ENCODE data around the gene PALB2. TPM values are rescaled to one million over a fixed set of nuclear protein-coding genes. Genes with fewer than 3 reads are reported as not detected.

PALB2 gene
- 31.2 and 35.7 TPM in 2 replicates for total RNA-seq

DNA sequence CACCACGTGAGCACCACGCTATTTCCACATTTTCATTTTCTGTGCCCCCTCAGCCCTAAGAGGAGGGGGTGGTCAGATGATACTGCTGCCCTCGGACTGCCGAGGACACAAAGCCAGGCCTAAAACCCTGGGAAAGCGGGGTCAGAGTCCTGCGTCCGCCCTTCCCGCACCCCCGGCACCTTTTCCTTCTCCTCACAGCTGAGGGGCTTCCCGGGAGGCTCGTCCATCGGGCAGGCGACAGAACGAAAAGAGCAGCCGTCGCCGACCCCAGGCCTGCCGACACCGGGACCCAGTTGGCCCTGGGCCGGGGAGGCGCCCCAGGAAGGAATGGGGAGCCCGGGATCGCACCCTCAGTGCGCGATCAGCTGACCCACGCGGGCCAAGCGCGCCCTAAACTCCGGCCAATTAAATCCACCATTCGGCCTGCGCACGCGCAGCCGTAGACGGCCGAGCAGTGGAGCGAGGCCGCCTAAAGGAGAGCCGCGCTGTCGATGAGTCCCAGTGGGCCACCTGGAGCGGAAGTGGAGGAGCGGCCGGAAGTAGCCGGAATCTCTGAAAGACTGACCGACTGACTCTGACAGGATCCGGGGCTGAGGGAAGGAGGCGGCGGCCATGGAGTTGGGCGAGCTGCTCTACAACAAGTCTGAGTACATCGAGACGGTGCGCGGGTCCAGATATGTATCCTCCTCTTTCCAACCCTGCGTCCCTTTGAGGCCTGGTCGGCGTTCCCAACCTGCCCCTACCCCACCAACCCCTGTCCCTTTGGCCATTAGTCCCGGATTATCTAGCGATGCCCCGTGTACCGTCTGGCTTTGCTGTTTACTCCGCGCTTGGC is at the start of gene PALB2, which contains the start of gene DCTN5:
TSS of gene PALB2 (minus strand) at position 380 of the 835 bp plus-strand sequence. CDS start at position 227, 153 bp downstream.
TSS of gene DCTN5 (plus strand) at position 536 of the 835 bp plus-strand sequence. CDS start at position 613, 77 bp downstream.
- intact Hi-C loops (cut with micrococcal nuclease) = loop anchor here (1.0 to 2.0 kb wide), 4 partner anchors 29 to 84 kb away; partner anchors contain the start of genes EARS2, NDUFAB1, PLK1 and UBFD1
- DNase-seq = peak; percentile 97
- Mint-ChIP-seq H3K9me3 (no peaks in the 10 kb centered on the region), H3K27ac (peak within 1 kb of the TSS; percentile 93), H3K4me1 (peaks cover 32% of the 10 kb centered on the region), H3K4me3 (peak within 1 kb of the TSS; percentile 97), H3K36me3 (ENCODE audit: low read depth) (peaks cover 39% of the 10 kb centered on the region), H3K27me3 (no peaks in the 10 kb centered on the region)

DNA sequence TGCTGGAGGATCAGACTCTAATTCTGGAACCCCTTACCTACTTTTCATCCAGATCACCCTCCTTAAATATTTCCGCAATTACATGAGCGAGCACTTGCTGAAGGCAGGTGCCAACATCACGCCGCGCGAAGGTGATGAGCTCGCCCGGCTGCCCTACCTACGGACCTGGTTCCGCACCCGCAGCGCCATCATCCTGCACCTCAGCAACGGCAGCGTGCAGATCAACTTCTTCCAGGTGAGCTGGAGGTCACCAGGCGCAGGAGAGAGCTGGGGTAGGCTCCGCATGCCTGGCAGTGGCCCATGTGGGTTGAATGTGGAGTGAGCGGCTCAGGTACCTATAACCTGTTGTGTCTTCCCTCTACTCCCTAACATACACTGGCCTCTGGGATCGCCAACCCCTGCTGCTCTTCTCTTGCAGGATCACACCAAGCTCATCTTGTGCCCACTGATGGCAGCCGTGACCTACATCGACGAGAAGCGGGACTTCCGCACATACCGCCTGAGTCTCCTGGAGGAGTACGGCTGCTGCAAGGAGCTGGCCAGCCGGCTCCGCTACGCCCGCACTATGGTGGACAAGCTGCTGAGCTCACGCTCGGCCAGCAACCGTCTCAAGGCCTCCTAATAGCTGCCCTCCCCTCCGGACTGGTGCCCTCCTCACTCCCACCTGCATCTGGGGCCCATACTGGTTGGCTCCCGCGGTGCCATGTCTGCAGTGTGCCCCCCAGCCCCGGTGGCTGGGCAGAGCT is 48.5 kb upstream of the PALB2 start:
- peaks cover 56% of the 10 kb centered on the region for H3K36me3 Mint-ChIP-seq (ENCODE audit: low read depth)
- no peak overlapping the region for H3K4me3 Mint-ChIP-seq
- DNase-seq = no peak
- H3K27me3 Mint-ChIP-seq = no peaks in the 10 kb centered on the region
- no peaks in the 10 kb centered on the region for H3K9me3 Mint-ChIP-seq
- no peak overlapping the region for H3K27ac Mint-ChIP-seq
- H3K4me1 Mint-ChIP-seq = peaks cover 3% of the 10 kb centered on the region
- intact Hi-C loops (cut with micrococcal nuclease) = no loop called here

DNA sequence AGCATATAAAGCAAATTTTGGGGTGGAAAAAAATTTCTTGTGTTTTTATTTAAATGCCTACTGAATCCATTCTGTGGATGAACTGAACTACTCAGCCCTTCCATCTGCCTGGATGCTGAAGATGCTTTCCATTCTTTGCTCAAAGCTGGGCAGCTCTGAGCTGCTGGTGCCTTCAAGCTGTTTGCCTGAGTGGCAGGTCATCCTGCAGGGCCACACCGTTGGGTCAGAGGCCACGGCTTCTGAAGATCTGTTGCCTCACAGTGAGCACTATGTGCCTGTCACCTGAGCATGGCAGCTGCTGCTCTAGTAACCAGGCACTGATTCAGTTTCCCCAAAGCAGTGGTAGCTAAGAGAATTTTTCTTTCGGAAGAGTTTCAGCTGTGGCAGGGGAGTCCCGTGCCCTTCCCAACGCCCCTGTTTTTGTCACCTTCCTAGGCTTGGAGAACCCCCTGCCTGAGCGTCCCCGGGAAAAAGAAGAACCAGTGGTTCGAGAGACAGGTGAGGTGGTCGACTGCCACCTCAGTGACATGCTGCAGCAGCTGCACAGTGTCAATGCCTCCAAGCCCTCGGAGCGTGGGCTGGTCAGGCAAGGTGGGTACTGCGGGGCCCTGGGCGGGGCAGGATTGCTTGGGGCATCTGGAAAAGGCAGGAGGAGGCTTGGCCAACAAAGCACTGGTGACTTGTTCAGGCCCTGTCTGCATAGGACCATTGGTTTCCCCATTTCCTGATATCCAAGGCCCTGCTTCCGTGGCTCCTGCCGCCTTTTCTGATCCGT is 46.1 kb upstream of the PALB2 start:
- peaks cover 71% of the 10 kb centered on the region for H3K36me3 Mint-ChIP-seq (ENCODE audit: low read depth)
- no peak for DNase-seq
- no peak overlapping the region for H3K4me3 Mint-ChIP-seq
- no peaks in the 10 kb centered on the region for H3K27me3 Mint-ChIP-seq
- peaks cover 8% of the 10 kb centered on the region for H3K4me1 Mint-ChIP-seq
- H3K9me3 Mint-ChIP-seq = no peaks in the 10 kb centered on the region
- intact Hi-C loops (cut with micrococcal nuclease) = no loop called here
- no peak overlapping the region for H3K27ac Mint-ChIP-seq

DNA sequence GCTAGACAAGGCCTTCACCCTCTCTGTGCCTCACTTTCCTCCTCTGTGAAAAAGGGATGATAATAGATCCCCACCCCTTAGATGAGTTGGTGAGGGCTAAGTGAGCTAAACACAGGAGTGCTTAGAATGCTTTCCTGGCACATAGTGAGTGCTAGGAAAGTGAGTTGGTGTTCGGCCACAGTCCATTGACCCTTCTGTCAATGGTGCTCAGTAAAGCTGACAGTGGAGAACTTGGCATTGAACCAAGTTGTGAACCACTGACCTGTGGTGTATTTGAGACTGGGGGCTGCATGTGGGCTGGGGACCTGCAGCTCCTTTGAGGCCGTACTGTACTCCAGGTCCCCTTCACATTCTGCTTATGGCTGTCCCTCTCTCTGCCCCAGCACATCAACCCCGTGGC is 42.4 kb upstream of the PALB2 start:
- no peaks in the 10 kb centered on the region for H3K9me3 Mint-ChIP-seq
- H3K36me3 Mint-ChIP-seq (ENCODE audit: low read depth) = peaks cover 67% of the 10 kb centered on the region
- no peak overlapping the region for H3K4me3 Mint-ChIP-seq
- no peak overlapping the region for H3K27ac Mint-ChIP-seq
- DNase-seq = no peak
- peaks cover 36% of the 10 kb centered on the region for H3K4me1 Mint-ChIP-seq
- no peaks in the 10 kb centered on the region for H3K27me3 Mint-ChIP-seq
- intact Hi-C loops (cut with micrococcal nuclease) = no loop called here

DNA sequence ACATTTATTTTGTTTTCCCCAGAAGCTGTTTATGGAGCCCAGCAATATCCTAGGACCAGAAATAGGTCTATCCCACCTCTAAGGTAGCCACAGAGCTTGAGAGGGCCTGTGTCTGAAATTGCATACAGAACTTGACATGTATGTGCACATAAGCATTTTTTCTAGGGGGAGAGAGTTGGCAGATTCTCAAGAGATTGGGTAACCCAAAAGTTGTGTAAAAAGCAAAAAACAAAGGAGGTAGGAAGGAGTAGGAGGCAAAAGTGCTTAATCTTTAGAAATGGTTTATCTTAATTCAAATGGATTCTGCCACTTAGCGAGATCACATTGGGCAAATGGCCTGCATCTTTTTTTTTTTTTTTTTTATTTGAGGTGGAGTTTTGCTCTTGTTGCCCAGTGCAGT is 41.1 kb upstream of the PALB2 start:
- H3K36me3 Mint-ChIP-seq (ENCODE audit: low read depth) = peaks cover 54% of the 10 kb centered on the region
- H3K4me1 Mint-ChIP-seq = peaks cover 39% of the 10 kb centered on the region
- DNase-seq = no peak
- H3K27ac Mint-ChIP-seq = peak overlapping the region; percentile 0
- no peaks in the 10 kb centered on the region for H3K27me3 Mint-ChIP-seq
- intact Hi-C loops (cut with micrococcal nuclease) = no loop called here
- H3K4me3 Mint-ChIP-seq = no peak overlapping the region
- H3K9me3 Mint-ChIP-seq = no peaks in the 10 kb centered on the region

DNA sequence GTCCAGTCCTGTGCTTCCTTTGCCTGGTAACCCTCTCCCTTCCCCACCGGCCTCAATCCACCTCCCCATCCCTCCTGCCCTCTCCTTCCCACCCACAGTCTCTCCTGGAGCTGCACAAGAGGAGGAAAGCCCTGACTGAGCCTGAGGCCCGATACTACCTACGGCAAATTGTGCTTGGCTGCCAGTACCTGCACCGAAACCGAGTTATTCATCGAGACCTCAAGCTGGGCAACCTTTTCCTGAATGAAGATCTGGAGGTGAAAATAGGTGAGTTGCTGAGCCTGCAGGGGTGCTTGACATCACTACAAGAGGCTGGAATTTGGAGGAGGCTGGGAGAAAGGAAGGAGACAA is 38.9 kb upstream of the PALB2 start:
- no peaks in the 10 kb centered on the region for H3K27me3 Mint-ChIP-seq
- no peak for DNase-seq
- peaks cover 38% of the 10 kb centered on the region for H3K4me1 Mint-ChIP-seq
- H3K36me3 Mint-ChIP-seq (ENCODE audit: low read depth) = peaks cover 36% of the 10 kb centered on the region
- peak overlapping the region; percentile 85 for H3K27ac Mint-ChIP-seq
- intact Hi-C loops (cut with micrococcal nuclease) = loop anchor here (2.0 kb wide), 1 partner anchor 39 kb away; the partner anchor contains the start of genes DCTN5 and PALB2
- H3K9me3 Mint-ChIP-seq = no peaks in the 10 kb centered on the region
- H3K4me3 Mint-ChIP-seq = peak overlapping the region; percentile 92

DNA sequence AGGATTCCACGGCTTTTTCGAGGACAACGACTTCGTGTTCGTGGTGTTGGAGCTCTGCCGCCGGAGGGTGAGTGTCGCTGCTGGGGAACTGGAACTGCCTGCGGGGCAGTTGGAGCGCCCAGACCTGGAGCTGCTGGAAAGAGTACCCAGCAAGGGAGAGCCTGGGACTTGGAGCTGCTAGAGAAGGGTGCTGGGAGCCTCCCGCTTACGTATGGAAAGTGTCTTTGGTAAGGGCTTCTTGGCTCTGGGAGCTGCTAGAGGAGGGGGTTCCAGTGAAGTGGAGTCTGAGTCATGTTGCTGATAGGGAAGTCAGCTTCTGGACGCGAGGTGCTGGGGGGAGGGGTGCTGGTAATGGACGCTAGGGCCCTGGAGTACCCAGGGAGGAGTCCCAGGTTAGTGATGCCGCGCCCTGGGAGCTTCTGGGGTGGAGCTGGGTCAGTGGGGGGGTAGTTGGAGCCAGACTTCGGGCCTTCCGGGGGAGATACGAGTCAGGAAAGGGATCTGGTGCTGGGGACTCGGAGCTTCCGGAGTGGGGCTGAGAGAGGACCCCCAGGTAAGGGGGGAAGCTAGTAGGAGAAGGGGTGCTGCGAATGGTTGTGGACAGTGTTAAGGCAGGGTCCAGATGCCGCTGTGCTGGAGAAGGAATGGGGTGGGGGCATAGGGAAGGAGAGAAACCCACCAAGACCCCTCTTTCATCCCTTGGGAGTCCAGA is 38.3 kb upstream of the PALB2 start:
- Mint-ChIP-seq H3K9me3 (no peaks in the 10 kb centered on the region), H3K4me3 (peak overlapping the region; percentile 92), H3K27ac (peak overlapping the region; percentile 85), H3K4me1 (peaks cover 38% of the 10 kb centered on the region), H3K36me3 (ENCODE audit: low read depth) (peaks cover 34% of the 10 kb centered on the region), H3K27me3 (no peaks in the 10 kb centered on the region)
- peak; percentile 74 for DNase-seq
- intact Hi-C loops (cut with micrococcal nuclease) = loop anchor here (2.0 kb wide), 1 partner anchor 39 kb away; the partner anchor contains the start of genes DCTN5 and PALB2

DNA sequence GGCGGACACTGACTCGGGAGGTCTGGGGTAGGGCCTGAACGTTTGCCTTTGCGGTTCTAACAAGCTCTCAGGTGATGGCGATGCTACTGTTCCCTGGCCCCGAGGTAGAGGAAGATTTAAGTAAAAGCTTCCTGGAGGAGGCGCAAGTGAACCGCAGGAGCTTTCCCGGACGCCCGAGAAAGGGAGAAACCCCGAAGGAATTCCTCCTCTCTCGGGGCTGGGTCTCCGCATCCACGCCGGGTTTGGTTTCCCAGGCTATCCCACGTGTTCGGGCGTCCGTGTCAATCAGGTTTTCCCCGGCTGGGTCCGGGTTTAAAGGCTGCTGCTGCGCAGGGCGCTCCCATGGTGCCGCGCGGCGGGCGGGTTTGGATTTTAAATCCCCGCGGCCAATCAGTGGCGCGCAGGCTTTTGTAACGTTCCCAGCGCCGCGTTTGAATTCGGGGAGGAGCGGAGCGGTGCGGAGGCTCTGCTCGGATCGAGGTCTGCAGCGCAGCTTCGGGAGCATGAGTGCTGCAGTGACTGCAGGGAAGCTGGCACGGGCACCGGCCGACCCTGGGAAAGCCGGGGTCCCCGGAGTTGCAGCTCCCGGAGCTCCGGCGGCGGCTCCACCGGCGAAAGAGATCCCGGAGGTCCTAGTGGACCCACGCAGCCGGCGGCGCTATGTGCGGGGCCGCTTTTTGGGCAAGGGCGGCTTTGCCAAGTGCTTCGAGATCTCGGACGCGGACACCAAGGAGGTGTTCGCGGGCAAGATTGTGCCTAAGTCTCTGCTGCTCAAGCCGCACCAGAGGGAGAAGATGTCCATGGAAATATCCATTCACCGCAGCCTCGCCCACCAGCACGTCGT is 37.5 kb upstream of the PALB2 start, which contains the start of gene PLK1:
TSS of gene PLK1 (plus strand) at position 460 of the 844 bp plus-strand sequence. CDS start at position 504, 44 bp downstream.
- DNase-seq = peak; percentile 96
- peaks cover 31% of the 10 kb centered on the region for H3K36me3 Mint-ChIP-seq (ENCODE audit: low read depth)
- intact Hi-C loops (cut with micrococcal nuclease) = loop anchor here (1.0 to 2.0 kb wide), 2 partner anchors 38 to 121 kb away; partner anchors contain the start of genes DCTN5, EARS2, PALB2 and UBFD1
- no peaks in the 10 kb centered on the region for H3K9me3 Mint-ChIP-seq
- peak within 1 kb of the TSS; percentile 85 for H3K27ac Mint-ChIP-seq
- peak within 1 kb of the TSS; percentile 92 for H3K4me3 Mint-ChIP-seq
- H3K4me1 Mint-ChIP-seq = peaks cover 36% of the 10 kb centered on the region
- H3K27me3 Mint-ChIP-seq = no peaks in the 10 kb centered on the region

DNA sequence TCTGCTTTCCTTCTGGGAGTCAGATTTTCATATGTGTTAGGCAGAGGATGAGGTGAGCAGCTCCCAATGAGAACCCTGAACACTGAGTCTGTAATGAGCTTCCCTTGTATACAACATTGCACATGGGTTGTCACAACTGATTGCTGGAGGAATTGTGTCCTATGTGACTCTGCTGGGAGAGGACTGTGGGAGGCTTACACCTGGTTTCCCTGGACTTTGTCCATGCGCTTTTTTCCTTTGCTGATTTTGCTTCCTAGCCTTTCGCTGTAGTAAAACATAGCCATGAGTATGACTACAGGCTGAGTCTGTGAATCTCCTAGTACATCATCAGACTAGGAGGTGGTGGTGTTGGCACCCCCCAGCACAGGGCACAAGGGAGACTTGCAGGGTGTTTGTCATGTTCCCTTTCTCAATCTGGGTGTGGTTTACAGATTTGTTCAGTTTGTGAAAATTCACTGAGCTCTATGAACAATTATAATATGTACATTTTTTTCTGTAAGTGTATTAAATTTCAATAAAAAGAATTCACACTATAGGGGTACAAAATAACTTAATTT is 35.9 kb upstream of the PALB2 start:
- H3K36me3 Mint-ChIP-seq (ENCODE audit: low read depth) = peaks cover 26% of the 10 kb centered on the region
- peak overlapping the region; percentile 52 for H3K27ac Mint-ChIP-seq
- intact Hi-C loops (cut with micrococcal nuclease) = no loop called here
- peaks cover 30% of the 10 kb centered on the region for H3K4me1 Mint-ChIP-seq
- H3K9me3 Mint-ChIP-seq = no peaks in the 10 kb centered on the region
- H3K4me3 Mint-ChIP-seq = no peak overlapping the region
- DNase-seq = no peak
- H3K27me3 Mint-ChIP-seq = no peaks in the 10 kb centered on the region

DNA sequence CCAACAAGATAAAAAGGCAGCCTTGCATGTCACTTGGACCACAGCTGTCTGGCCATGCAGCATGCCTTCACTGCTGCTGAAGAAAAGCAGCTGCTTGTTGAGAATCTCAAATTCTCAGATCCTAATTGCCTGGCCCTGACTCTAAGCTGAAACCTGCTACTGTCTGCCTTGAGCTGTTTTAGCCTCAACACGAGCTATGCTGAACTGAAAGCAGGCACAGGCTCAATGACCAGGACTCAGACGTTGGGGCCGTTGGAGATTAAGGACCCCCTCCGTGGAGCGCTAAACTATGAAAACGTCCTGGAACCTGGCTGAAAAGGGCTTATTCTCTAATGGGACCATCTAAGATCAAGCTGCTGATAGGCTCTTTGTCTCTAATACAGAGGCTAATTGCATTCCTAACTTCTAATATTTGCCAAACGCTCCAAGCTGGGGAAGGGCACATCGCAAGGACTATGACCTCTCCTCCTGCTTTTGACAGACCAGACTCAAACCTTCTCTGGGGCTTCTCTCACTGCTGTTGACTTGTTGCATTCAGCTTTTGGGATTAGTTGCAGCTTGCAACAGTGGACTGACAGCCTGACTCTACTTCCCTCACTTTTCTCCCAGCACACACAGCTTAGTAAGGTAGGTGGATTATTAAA is 33.0 kb upstream of the PALB2 start:
- Mint-ChIP-seq H3K4me1 (peaks cover 23% of the 10 kb centered on the region), H3K9me3 (no peaks in the 10 kb centered on the region), H3K27ac (no peak overlapping the region), H3K36me3 (ENCODE audit: low read depth) (peaks cover 34% of the 10 kb centered on the region), H3K4me3 (no peak overlapping the region), H3K27me3 (no peaks in the 10 kb centered on the region)
- DNase-seq = no peak
- intact Hi-C loops (cut with micrococcal nuclease) = no loop called here

DNA sequence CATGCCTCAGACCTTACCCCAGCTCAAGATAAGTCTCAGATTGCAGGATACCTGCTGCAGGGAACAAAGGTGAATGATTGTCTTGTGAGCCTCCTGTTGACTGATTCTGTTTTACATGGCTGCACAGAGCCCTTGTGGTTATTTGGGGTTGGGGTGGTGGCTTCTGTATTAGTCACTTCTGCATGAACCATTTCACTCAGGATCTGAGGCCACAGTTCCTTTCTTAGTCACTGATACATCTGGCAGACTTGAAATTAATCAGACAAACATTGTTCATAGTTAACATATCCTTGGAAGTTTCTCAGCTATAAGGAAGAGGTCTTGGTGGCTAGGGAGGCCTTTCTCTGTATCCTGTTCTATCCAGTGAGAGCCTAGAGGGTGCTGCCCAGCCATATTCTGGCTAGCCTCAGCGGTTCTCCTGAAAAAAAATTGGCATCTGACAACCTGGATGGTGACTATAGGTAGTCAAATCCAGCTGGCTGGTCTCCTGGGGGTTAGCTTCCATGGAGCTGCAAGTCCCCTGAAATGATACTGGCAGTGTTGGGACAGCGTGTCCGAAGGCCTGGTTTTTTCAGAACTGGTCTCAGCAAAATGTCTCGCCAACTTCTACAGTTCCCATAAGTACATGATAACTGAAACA is 29.1 kb upstream of the PALB2 start:
- H3K4me1 Mint-ChIP-seq = peaks cover 20% of the 10 kb centered on the region
- peaks cover 71% of the 10 kb centered on the region for H3K36me3 Mint-ChIP-seq (ENCODE audit: low read depth)
- peak overlapping the region; percentile 28 for H3K4me3 Mint-ChIP-seq
- H3K27me3 Mint-ChIP-seq = no peaks in the 10 kb centered on the region
- peak overlapping the region; percentile 66 for H3K27ac Mint-ChIP-seq
- intact Hi-C loops (cut with micrococcal nuclease) = loop anchor here (1.0 kb wide), 1 partner anchor 29 kb away; the partner anchor contains the start of genes DCTN5 and PALB2
- DNase-seq = peak; percentile 80
- H3K9me3 Mint-ChIP-seq = no peaks in the 10 kb centered on the region
